BLaER1 (cell line): Measurements from ENCODE around the gene AP1S3.

ENCODE experiments used
- H3K27ac ChIP-seq: shearing (Covaris generic); formaldehyde crosslinking; 2 replicates; pipeline ENCODE4 v1.8.1; 2022
- H3K27me3 ChIP-seq: shearing (Covaris generic); formaldehyde crosslinking; 2 replicates; pipeline ENCODE4 v1.8.1; 2022
- H3K36me3 ChIP-seq: shearing (Covaris generic); formaldehyde crosslinking; 2 replicates; pipeline ENCODE4 v1.8.1; 2022
- H3K4me1 ChIP-seq: shearing (Covaris generic); formaldehyde crosslinking; 2 replicates; pipeline ENCODE4 v1.8.1; 2022
- H3K4me2 ChIP-seq: shearing (Covaris generic); formaldehyde crosslinking; 2 replicates; pipeline ENCODE4 v1.8.1; 2022
- H3K4me3 ChIP-seq: shearing (Covaris generic); formaldehyde crosslinking; 2 replicates; pipeline ENCODE4 v1.8.1; 2022
- H3K9ac ChIP-seq: shearing (Covaris generic); formaldehyde crosslinking; 2 replicates; pipeline ENCODE4 v1.8.1; 2022
- H3K9me3 ChIP-seq: shearing (Covaris generic); formaldehyde crosslinking; 2 replicates; pipeline ENCODE4 v1.8.1; 2022
- H4K20me1 ChIP-seq: shearing (Covaris generic); formaldehyde crosslinking; 2 replicates; pipeline ENCODE4 v1.8.1; 2022
- Cebpa-rat ChIP-seq: shearing (Covaris generic); IDR thresholded peaks from 2 replicates; pipeline ENCODE4 v1.8.1; 2022

AP1S3 gene

GRCh38 chr2:223751012-223751411, 86.4 kb downstream of the AP1S3 start:
- Histone ChIP-seq H3K4me3 (no peak overlapping the region), H3K27me3 (no peaks in the 10 kb centered on the region), H4K20me1 (no peaks in the 10 kb centered on the region), H3K4me2 (no peak overlapping the region), H3K27ac (no peak overlapping the region), H3K9ac (no peak overlapping the region), H3K9me3 (no peaks in the 10 kb centered on the region), H3K4me1 (no peaks in the 10 kb centered on the region), H3K36me3 (no peaks in the 10 kb centered on the region)
- TF ChIP-seq Cebpa-rat: no peak

GRCh38 chr2:223747392-223748042, 89.9 kb downstream of the AP1S3 start:
- H3K27ac ChIP-seq: no peak overlapping the region
- no peak for TF ChIP-seq Cebpa-rat
- H3K4me1 ChIP-seq: no peaks in the 10 kb centered on the region
- H4K20me1 ChIP-seq: no peaks in the 10 kb centered on the region
- no peak overlapping the region for H3K4me2 ChIP-seq
- H3K9ac ChIP-seq: no peak overlapping the region
- H3K4me3 ChIP-seq: no peak overlapping the region
- no peaks in the 10 kb centered on the region for H3K36me3 ChIP-seq
- H3K9me3 ChIP-seq: no peaks in the 10 kb centered on the region
- no peaks in the 10 kb centered on the region for H3K27me3 ChIP-seq

- Histone ChIP-seq H3K9me3 (no peaks in the 10 kb centered on the region), H3K27ac (no peak overlapping the region), H3K9ac (no peak overlapping the region), H4K20me1 (no peaks in the 10 kb centered on the region), H3K4me3 (no peak overlapping the region), H3K36me3 (no peaks in the 10 kb centered on the region), H3K27me3 (no peaks in the 10 kb centered on the region), H3K4me2 (no peak overlapping the region), H3K4me1 (no peaks in the 10 kb centered on the region)
- TF ChIP-seq Cebpa-rat: no peak
These were observed 90.8 kb downstream of the AP1S3 start for GRCh38 chr2:223746611-223747010.

- Histone ChIP-seq H3K4me2 (no peak overlapping the region), H3K27ac (no peak overlapping the region), H3K9me3 (no peaks in the 10 kb centered on the region), H3K4me1 (no peaks in the 10 kb centered on the region), H3K4me3 (no peak overlapping the region), H3K36me3 (no peaks in the 10 kb centered on the region), H3K9ac (no peak overlapping the region), H4K20me1 (no peaks in the 10 kb centered on the region), H3K27me3 (no peaks in the 10 kb centered on the region)
- TF ChIP-seq Cebpa-rat: no peak
These were observed 92.8 kb downstream of the AP1S3 start for GRCh38 chr2:223744580-223744979.

GRCh38 chr2:223740679-223741078, 96.7 kb downstream of the AP1S3 start:
- Histone ChIP-seq H3K4me1 (no peaks in the 10 kb centered on the region), H3K4me3 (no peak overlapping the region), H3K9ac (no peak overlapping the region), H3K27me3 (no peaks in the 10 kb centered on the region), H4K20me1 (no peaks in the 10 kb centered on the region), H3K36me3 (no peaks in the 10 kb centered on the region), H3K9me3 (peaks cover 8% of the 10 kb centered on the region), H3K27ac (no peak overlapping the region), H3K4me2 (no peak overlapping the region)
- no peak for TF ChIP-seq Cebpa-rat

GRCh38 chr2:223737207-223737606, 100.2 kb downstream of the AP1S3 start:
- TF ChIP-seq Cebpa-rat: no peak
- no peak overlapping the region for H3K27ac ChIP-seq

GRCh38 chr2:223736488-223736887, 100.9 kb downstream of the AP1S3 start:
- no peaks in the 10 kb centered on the region for H3K27me3 ChIP-seq
- no peak for TF ChIP-seq Cebpa-rat
- no peaks in the 10 kb centered on the region for H3K36me3 ChIP-seq
- peaks cover 19% of the 10 kb centered on the region for H3K4me1 ChIP-seq
- no peaks in the 10 kb centered on the region for H4K20me1 ChIP-seq
- peaks cover 12% of the 10 kb centered on the region for H3K9me3 ChIP-seq
- H3K4me2 ChIP-seq: no peak overlapping the region
- H3K27ac ChIP-seq: no peak overlapping the region
- H3K4me3 ChIP-seq: no peak overlapping the region
- H3K9ac ChIP-seq: no peak overlapping the region

More at GRCh38 chr2:223737207-223737606, 100.2 kb downstream of the AP1S3 start:
- no peaks in the 10 kb centered on the region for H4K20me1 ChIP-seq
- H3K9ac ChIP-seq: no peak overlapping the region
- H3K36me3 ChIP-seq: no peaks in the 10 kb centered on the region
- H3K27me3 ChIP-seq: no peaks in the 10 kb centered on the region
- no peak overlapping the region for H3K4me2 ChIP-seq
- H3K4me3 ChIP-seq: no peak overlapping the region
- H3K4me1 ChIP-seq: peaks cover 11% of the 10 kb centered on the region
- peaks cover 12% of the 10 kb centered on the region for H3K9me3 ChIP-seq

GRCh38 chr2:223735659-223736244, 101.6 kb downstream of the AP1S3 start:
- H3K36me3 ChIP-seq: no peaks in the 10 kb centered on the region
- no peaks in the 10 kb centered on the region for H4K20me1 ChIP-seq
- H3K4me3 ChIP-seq: no peak overlapping the region
- no peak overlapping the region for H3K9ac ChIP-seq
- H3K4me2 ChIP-seq: peak overlapping the region; percentile 34
- no peak overlapping the region for H3K27ac ChIP-seq
- H3K9me3 ChIP-seq: peaks cover 12% of the 10 kb centered on the region
- no peak for TF ChIP-seq Cebpa-rat
- peaks cover 24% of the 10 kb centered on the region for H3K4me1 ChIP-seq
- no peaks in the 10 kb centered on the region for H3K27me3 ChIP-seq

- Histone ChIP-seq H3K36me3 (no peaks in the 10 kb centered on the region), H3K4me2 (peak overlapping the region; percentile 34), H4K20me1 (no peaks in the 10 kb centered on the region), H3K9ac (no peak overlapping the region), H3K27me3 (no peaks in the 10 kb centered on the region), H3K9me3 (peaks cover 12% of the 10 kb centered on the region), H3K4me1 (peaks cover 24% of the 10 kb centered on the region), H3K27ac (no peak overlapping the region), H3K4me3 (no peak overlapping the region)
- no peak for TF ChIP-seq Cebpa-rat
These were observed 102.2 kb downstream of the AP1S3 start for GRCh38 chr2:223735035-223735640.

GRCh38 chr2:223734346-223734745, 103.0 kb downstream of the AP1S3 start:
- Histone ChIP-seq H3K9me3 (peaks cover 10% of the 10 kb centered on the region), H3K27me3 (no peaks in the 10 kb centered on the region), H3K9ac (no peak overlapping the region), H3K36me3 (no peaks in the 10 kb centered on the region), H3K4me2 (no peak overlapping the region), H3K4me3 (no peak overlapping the region), H3K4me1 (peaks cover 24% of the 10 kb centered on the region), H4K20me1 (no peaks in the 10 kb centered on the region), H3K27ac (no peak overlapping the region)
- no peak for TF ChIP-seq Cebpa-rat
